ENCODE measurements around the gene SMCO4.

SMCO4 gene

GRCh38 chr11:93513772-93514171 lies 29.4 kb downstream of the SMCO4 start:
- Histone ChIP-seq H3K4me3 (replicated peaks; ENCODE audit: low read depth, low read length) (no peak overlapping the region), H3K27me3 (replicated peaks; ENCODE audit: control insufficient read depth, insufficient read depth, low read length) (no peaks in the 10 kb centered on the region), H3K36me3 (ENCODE audit: control insufficient read depth, insufficient read depth, low read length) (no peaks in the 10 kb centered on the region)
- no peak for DNase-seq (ENCODE audit: extremely low read depth, insufficient read length)
- no peak for TF ChIP-seq CTCF (IDR thresholded peaks at IDR 0.05; ENCODE audit: insufficient read depth, low read length, poor library complexity, severe bottlenecking)

- Histone ChIP-seq H3K27me3 (replicated peaks; ENCODE audit: control insufficient read depth, insufficient read depth, low read length) (no peaks in the 10 kb centered on the region), H3K4me3 (replicated peaks; ENCODE audit: low read depth, low read length) (no peak overlapping the region), H3K36me3 (ENCODE audit: control insufficient read depth, insufficient read depth, low read length) (no peaks in the 10 kb centered on the region)
- TF ChIP-seq CTCF (IDR thresholded peaks at IDR 0.05; ENCODE audit: insufficient read depth, low read length, poor library complexity, severe bottlenecking), result no peak
- no peak for DNase-seq (ENCODE audit: extremely low read depth, insufficient read length)
These were observed 30.1 kb downstream of the SMCO4 start for GRCh38 chr11:93512949-93513667.

GRCh38 chr11:93512073-93512475 lies 31.1 kb downstream of the SMCO4 start:
- no peaks in the 10 kb centered on the region for H3K27me3 ChIP-seq (replicated peaks; ENCODE audit: control insufficient read depth, insufficient read depth, low read length)
- no peaks in the 10 kb centered on the region for H3K36me3 ChIP-seq (ENCODE audit: control insufficient read depth, insufficient read depth, low read length)
- H3K4me3 ChIP-seq (replicated peaks; ENCODE audit: low read depth, low read length), result no peak overlapping the region
- peak; percentile 57 for DNase-seq (ENCODE audit: extremely low read depth, insufficient read length)
- TF ChIP-seq CTCF (IDR thresholded peaks at IDR 0.05; ENCODE audit: insufficient read depth, low read length, poor library complexity, severe bottlenecking), result no peak

GRCh38 chr11:93510196-93510873 lies 32.9 kb downstream of the SMCO4 start:
- no peak for DNase-seq (ENCODE audit: extremely low read depth, insufficient read length)
- no peak for TF ChIP-seq CTCF (IDR thresholded peaks at IDR 0.05; ENCODE audit: insufficient read depth, low read length, poor library complexity, severe bottlenecking)
- no peaks in the 10 kb centered on the region for H3K36me3 ChIP-seq (ENCODE audit: control insufficient read depth, insufficient read depth, low read length)
- no peak overlapping the region for H3K4me3 ChIP-seq (replicated peaks; ENCODE audit: low read depth, low read length)
- no peaks in the 10 kb centered on the region for H3K27me3 ChIP-seq (replicated peaks; ENCODE audit: control insufficient read depth, insufficient read depth, low read length)

GRCh38 chr11:93507517-93507916 lies 35.7 kb downstream of the SMCO4 start:
- Histone ChIP-seq H3K27me3 (replicated peaks; ENCODE audit: control insufficient read depth, insufficient read depth, low read length) (no peaks in the 10 kb centered on the region), H3K4me3 (replicated peaks; ENCODE audit: low read depth, low read length) (no peak overlapping the region), H3K36me3 (ENCODE audit: control insufficient read depth, insufficient read depth, low read length) (no peaks in the 10 kb centered on the region)
- no peak for TF ChIP-seq CTCF (IDR thresholded peaks at IDR 0.05; ENCODE audit: insufficient read depth, low read length, poor library complexity, severe bottlenecking)
- DNase-seq (ENCODE audit: extremely low read depth, insufficient read length), result no peak

All from GM06990 (cell line).